Neural crest cell (in vitro differentiated cells): ENCODE measurements around the gene SENP5. TPM values are rescaled to one million over a fixed set of nuclear protein-coding genes. Genes with fewer than 3 reads are reported as not detected.

ENCODE experiments used
- DNase-seq: peaks from one replicate; pipeline ENCODE4 v3.0.0; 2021; ENCODE audit warnings: low read depth, mixed read lengths, low spot score
- H3K27ac Mint-ChIP-seq: one replicate; pipeline ENCODE4 v1.8.0; 2021; ENCODE audit warnings: mild to moderate bottlenecking, mixed read lengths; ENCODE audit not compliant: unreplicated experiment
- H3K27me3 Mint-ChIP-seq: 2 replicates; pipeline ENCODE4 v1.8.0; 2021; ENCODE audit warnings: low read depth, mild to moderate bottlenecking, mixed read lengths
- H3K36me3 Mint-ChIP-seq: 2 replicates; pipeline ENCODE4 v1.8.0; 2021; ENCODE audit warnings: low read depth, mild to moderate bottlenecking, mixed read lengths
- H3K4me1 Mint-ChIP-seq: 2 replicates; pipeline ENCODE4 v1.8.0; 2021; ENCODE audit warnings: mixed read lengths
- H3K4me3 Mint-ChIP-seq: one replicate; pipeline ENCODE4 v1.8.0; 2021; ENCODE audit warnings: mild to moderate bottlenecking, mixed read lengths
- H3K9me3 Mint-ChIP-seq: 2 replicates; pipeline ENCODE4 v1.8.0; 2021; ENCODE audit warnings: mixed read lengths
- total RNA-seq: library from RNA; stranded (reverse); gene quantifications from 2 replicates; pipeline ENCODE4 v1.2.1, GENCODE V29; 2021
- TF ChIP-seq, protein P1 (sequence below): fragments of 200-600 bp; sonication (generic); conservative IDR thresholded peaks from 2 replicates; pipeline ENCODE4 v1.5.0; 2021; ENCODE audit warnings: antibody characterized with exemption, mild to moderate bottlenecking

SENP5 gene
- total RNA-seq, 1 donor from 2014 or later, result 41.3 TPM

DNA sequence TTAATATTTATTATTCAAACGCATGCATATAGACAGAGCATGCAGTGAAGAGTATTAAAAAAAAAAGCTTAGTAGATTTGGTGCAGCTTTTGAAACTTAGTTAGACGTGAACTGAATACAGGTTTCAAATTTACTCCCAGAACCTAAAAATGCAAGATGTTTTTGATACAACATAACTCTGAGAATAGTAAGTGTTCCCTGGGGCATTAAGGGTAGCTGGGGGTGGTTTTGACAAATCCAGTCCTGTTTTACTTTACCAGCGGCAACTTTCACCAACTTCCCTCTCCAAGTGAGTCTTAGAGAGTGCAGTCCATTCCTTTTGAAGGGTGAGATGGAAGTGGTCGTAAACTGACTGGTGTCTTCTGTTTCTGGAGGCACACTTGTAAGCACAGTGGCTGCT, 63.4 kb downstream of the SENP5 start:
- DNase-seq, result no peak
- TF ChIP-seq, protein P1, sequence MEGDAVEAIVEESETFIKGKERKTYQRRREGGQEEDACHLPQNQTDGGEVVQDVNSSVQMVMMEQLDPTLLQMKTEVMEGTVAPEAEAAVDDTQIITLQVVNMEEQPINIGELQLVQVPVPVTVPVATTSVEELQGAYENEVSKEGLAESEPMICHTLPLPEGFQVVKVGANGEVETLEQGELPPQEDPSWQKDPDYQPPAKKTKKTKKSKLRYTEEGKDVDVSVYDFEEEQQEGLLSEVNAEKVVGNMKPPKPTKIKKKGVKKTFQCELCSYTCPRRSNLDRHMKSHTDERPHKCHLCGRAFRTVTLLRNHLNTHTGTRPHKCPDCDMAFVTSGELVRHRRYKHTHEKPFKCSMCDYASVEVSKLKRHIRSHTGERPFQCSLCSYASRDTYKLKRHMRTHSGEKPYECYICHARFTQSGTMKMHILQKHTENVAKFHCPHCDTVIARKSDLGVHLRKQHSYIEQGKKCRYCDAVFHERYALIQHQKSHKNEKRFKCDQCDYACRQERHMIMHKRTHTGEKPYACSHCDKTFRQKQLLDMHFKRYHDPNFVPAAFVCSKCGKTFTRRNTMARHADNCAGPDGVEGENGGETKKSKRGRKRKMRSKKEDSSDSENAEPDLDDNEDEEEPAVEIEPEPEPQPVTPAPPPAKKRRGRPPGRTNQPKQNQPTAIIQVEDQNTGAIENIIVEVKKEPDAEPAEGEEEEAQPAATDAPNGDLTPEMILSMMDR, result no peak
- peaks cover 13% of the 10 kb centered on the region for H3K36me3 Mint-ChIP-seq
- no peaks in the 10 kb centered on the region for H3K9me3 Mint-ChIP-seq
- no peak overlapping the region for H3K27ac Mint-ChIP-seq
- no peaks in the 10 kb centered on the region for H3K4me1 Mint-ChIP-seq
- H3K4me3 Mint-ChIP-seq, result no peak overlapping the region
- H3K27me3 Mint-ChIP-seq, result no peaks in the 10 kb centered on the region

DNA sequence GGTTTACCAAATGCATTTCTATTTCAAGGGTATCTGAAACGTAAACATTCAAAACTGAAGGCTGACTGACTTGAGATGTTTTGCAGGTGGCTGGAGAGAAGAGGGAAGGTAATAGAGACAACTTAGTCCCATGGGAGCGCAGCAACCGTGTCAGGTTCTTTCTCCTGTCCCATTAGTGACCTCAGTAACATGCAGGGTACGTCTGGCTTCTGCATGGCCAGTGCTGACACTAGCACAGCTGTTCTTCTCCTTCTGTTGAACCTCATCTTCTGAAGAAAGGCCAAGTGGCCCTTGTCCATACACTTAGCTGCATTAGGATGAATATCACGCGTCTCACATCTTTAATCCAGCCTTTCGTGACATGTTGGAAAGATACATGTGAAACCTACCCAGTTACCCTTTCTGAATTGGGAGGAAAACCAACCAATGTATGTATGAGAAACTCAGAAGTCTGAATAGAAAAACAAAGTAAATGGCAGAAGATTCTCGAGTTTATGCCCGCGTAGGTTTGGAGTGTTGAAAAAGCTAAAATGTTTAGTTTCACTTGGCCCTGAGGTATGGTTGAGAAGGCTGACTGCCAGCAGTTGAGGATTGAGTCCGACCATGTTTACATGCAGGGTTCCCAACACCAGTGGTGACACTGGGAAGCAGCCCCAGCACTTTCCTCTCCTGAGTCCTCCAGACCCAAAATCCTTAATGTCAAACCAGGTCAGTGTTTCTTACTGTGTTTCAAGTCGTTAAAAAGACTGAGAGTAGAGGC, 64.3 kb downstream of the SENP5 start:
- no peak overlapping the region for H3K4me3 Mint-ChIP-seq
- no peaks in the 10 kb centered on the region for H3K9me3 Mint-ChIP-seq
- no peaks in the 10 kb centered on the region for H3K4me1 Mint-ChIP-seq
- H3K36me3 Mint-ChIP-seq, result peaks cover 19% of the 10 kb centered on the region
- TF ChIP-seq, protein P1, result no peak
- DNase-seq, result no peak
- no peaks in the 10 kb centered on the region for H3K27me3 Mint-ChIP-seq
- H3K27ac Mint-ChIP-seq, result no peak overlapping the region

DNA sequence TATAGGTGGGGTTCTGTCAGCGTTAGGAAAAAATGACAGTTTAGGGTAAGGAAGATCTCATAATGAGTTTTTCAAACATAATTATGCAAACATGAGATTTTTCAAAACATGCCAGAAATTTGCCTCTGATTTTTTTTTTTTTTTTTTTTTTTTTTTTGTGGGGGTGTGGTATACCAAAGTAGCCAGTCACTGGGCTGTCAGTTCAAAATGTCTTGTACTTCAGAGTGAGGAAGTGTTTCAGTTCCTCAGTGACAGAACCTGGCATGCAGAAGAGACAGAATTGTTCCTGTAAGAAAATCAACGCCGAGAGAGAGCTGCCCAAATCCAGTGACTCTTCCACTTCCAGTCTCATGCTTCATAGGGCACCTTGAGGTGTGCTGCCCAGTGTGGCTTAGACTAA, 64.9 kb downstream of the SENP5 start:
- Mint-ChIP-seq H3K27ac (no peak overlapping the region), H3K4me1 (no peaks in the 10 kb centered on the region), H3K27me3 (no peaks in the 10 kb centered on the region), H3K36me3 (peaks cover 25% of the 10 kb centered on the region), H3K4me3 (no peak overlapping the region), H3K9me3 (no peaks in the 10 kb centered on the region)
- no peak for DNase-seq
- TF ChIP-seq, protein P1, result no peak

DNA sequence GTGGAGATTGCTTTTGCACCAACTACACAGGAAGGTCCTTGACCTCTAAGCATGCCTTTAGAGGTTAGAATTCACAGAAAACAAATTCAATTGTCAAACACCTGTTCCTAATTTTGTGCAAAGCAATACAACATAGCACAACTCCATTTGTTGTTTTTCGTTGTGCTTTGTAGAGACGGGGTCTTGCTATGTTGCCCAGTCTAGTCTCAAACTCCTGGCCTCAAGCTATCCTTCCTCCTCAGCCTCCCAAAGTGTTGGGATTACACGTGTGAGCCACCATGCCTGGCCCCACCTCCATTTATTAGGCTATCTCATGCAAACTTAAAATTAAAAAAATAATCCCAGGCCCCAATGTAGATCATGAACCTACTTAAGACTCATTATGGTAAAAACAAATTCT, 68.6 kb downstream of the SENP5 start:
- Mint-ChIP-seq H3K9me3 (no peaks in the 10 kb centered on the region), H3K4me1 (peaks cover 8% of the 10 kb centered on the region), H3K27ac (no peak overlapping the region), H3K36me3 (peaks cover 28% of the 10 kb centered on the region), H3K4me3 (no peak overlapping the region), H3K27me3 (no peaks in the 10 kb centered on the region)
- TF ChIP-seq, protein P1, result no peak
- no peak for DNase-seq

DNA sequence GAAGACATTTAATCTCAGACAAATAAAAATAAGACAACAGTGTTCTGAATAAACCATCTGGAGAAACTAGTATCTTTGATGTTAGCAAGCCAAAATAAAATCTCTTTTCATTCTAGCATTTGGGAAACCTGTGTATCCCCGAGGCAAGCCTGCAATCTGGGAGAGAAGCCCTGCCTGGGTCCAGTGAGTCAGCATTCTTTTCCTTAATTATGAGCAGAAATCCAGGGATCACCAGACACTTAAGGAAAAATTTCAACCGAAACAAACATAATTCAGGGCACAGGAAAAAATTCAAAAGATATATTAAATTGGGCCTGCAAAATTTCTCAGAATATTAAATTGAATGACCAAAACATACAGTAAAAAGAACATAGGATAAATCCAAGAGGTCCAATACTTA, 70.4 kb downstream of the SENP5 start:
- Mint-ChIP-seq H3K4me1 (peaks cover 22% of the 10 kb centered on the region), H3K36me3 (peaks cover 30% of the 10 kb centered on the region), H3K27me3 (peaks cover 4% of the 10 kb centered on the region), H3K4me3 (peak overlapping the region; percentile 49), H3K9me3 (no peaks in the 10 kb centered on the region), H3K27ac (no peak overlapping the region)
- TF ChIP-seq, protein P1, result no peak
- DNase-seq, result no peak
